H1 (cell line): ENCODE measurements around the gene KRT85. TPM values are rescaled to one million over a fixed set of nuclear protein-coding genes. Genes with fewer than 3 reads are reported as not detected.

Experiments used
- CEBPB ChIP-seq: IDR thresholded peaks from 2 replicates; pipeline ENCODE4 v1.6.1; 2012; ENCODE audit warnings: low read depth, low read length
- EZH2 ChIP-seq: fragments of 200-600 bp; sonication (generic); IDR thresholded peaks from 2 replicates; pipeline ENCODE4 v1.7.1; 2012; ENCODE audit warnings: low read depth, mild to moderate bottlenecking, moderate library complexity, low read length, inconsistent platforms; ENCODE audit not compliant: severe bottlenecking
- GTF2F1 ChIP-seq: IDR thresholded peaks from 2 replicates; pipeline ENCODE4 v1.6.1; 2012; ENCODE audit warnings: low read depth, low read length, improper control_type of control experiment, borderline replicate concordance
- KDM1A ChIP-seq: fragments of 200-600, 300-600 bp; sonication (generic); IDR thresholded peaks from 2 replicates; pipeline ENCODE4 v1.7.1; 2016; ENCODE audit warnings: mild to moderate bottlenecking, low read length, borderline replicate concordance
- KDM5A ChIP-seq: fragments of 200-600 bp; IDR thresholded peaks from 2 replicates; pipeline ENCODE4 v1.7.1; 2012; ENCODE audit warnings: mild to moderate bottlenecking, low read length, inconsistent platforms, mixed read lengths
- RAD21 ChIP-seq, 2 experiments: IDR thresholded peaks in 1 of 2; conservative IDR thresholded peaks in 1 of 2; 2 replicates each; pipeline ENCODE4 v1.6.1; 2011; ENCODE audit warnings: low read depth in 2 of 2, low read length in 2 of 2, improper control_type of control experiment in 1 of 2, inconsistent platforms in 1 of 2, mild to moderate bottlenecking in 1 of 2, moderate library complexity in 1 of 2
- polyA plus RNA-seq, 7 experiments: library from polyadenylated mRNA; depleted of rRNA in 3 of 7; stranded (reverse) in 5 of 7; unstranded in 2 of 7; fragments of >200 nt in 5 of 7; fragments of 200-250 nt in 2 of 7; gene quantifications; 1 replicate in 5 of 7; 2 replicates in 1 of 7; 4 replicates in 1 of 7; pipeline versions ENCODE4 v1.2.1 to v1.2.3, GENCODE V29; 2011 to 2013; ENCODE audit warnings: missing spikeins in 2 of 7, mixed read lengths in 2 of 7
- total RNA-seq: library from RNA; stranded (reverse); fragmentation: NEBNext Ultra II Directional; extraction: Animal tissue kit (Norgen Biotek cat#: 25700); gene quantifications from 2 replicates; pipeline ENCODE4 v1.2.1, GENCODE V29; 2021

Gene KRT85
- total and polyA plus RNA-seq, 2 of the 8 experiments (the other 6 are each of a cell fraction or from before 2014, with no cell fraction given): not detected

DNA sequence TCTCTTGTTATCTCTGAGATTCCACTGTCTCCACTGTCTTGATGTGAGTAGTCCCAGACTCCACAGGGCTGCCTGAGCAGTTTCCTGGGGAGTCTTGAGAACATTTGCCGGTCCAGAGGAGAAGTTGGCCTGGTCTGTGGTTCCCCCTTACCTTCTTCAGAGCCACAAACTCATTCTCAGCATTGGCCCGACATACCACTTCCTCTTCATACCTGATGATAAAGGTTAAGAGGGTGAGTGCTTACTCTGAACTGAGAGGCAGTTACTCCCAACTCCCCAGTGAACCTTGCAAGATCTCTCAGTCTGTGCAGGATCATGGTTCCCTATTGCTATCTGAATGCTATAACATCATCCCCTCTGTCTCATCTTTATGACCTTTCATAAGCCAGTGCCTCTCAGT, 15.6 kb upstream of the KRT85 start (continued):
- TF ChIP-seq KDM1A (no peak), EZH2 (no peak), RAD21 (IDR thresholded peaks at IDR 0.05 in 1 of 2, conservative IDR thresholded peaks at IDR 0.05 in 1 of 2; ENCODE audit: low read depth in 2 of 2, low read length in 2 of 2) (no peak), KDM5A (no peak), CEBPB (no peak), GTF2F1 (no peak)
- TF ChIP-seq, all 59 proteins: peak for 0
